ENCODE measurements around the gene ZC3H8.
"Not testable (repeated sequence)": the region's sequence is repeated elsewhere in the genome, so short reads cannot be mapped to it uniquely, and the experiment has no call there.

ZC3H8 gene

GRCh38 chr2:112254466-112255240 lies at the start of gene ZC3H8:
Gene ZC3H8 (minus strand): TSS chr2:112255042. CDS start chr2:112254981, 61 bp downstream.
- DNase-seq = peak; percentile 82

GRCh38 chr2:112304298-112304941 lies 49.6 kb upstream of the ZC3H8 start:
- DNase-seq = no peak

DNA sequence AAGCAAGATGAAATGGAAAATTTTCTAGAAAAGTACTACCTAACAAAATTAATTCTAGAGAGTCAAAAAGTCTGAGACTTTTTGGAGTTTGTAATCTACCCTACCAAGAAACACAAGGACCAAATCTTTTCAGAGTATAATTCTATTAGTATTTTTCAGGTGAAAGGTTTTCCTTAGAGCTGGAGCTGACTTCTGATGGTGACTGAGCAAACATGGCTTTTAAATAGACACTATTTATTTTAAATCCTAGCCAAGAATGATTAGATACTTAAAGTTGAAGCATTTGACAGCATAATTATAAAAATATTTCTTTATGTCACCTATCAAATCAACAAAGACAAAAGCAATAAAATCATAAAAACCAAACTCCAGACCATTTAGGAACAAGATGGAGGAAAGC lies 47.1 kb upstream of the ZC3H8 start:
- DNase-seq = no peak

DNA sequence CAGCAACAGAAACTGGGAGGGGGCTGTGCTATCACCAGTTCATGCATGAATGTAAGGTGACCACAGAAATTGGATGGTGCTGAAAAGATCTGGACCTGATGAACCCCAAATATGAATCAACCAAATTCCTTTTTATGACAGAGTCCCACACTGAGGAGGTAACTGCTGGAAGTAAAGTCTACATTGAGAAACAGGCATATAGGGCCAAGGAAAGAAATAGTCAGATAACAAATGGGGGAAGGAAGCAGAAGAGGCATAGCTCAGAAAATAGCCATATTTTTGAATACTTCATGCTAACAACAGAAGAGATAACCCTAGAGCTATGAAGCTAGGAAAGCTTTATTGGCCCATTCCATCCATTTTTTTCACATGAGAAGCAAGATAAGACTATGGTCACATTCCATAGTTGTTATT lies 46.3 kb upstream of the ZC3H8 start:
- peak; percentile 41 for DNase-seq

GRCh38 chr2:112296407-112296806 lies 41.6 kb upstream of the ZC3H8 start:
- DNase-seq = no peak

DNA sequence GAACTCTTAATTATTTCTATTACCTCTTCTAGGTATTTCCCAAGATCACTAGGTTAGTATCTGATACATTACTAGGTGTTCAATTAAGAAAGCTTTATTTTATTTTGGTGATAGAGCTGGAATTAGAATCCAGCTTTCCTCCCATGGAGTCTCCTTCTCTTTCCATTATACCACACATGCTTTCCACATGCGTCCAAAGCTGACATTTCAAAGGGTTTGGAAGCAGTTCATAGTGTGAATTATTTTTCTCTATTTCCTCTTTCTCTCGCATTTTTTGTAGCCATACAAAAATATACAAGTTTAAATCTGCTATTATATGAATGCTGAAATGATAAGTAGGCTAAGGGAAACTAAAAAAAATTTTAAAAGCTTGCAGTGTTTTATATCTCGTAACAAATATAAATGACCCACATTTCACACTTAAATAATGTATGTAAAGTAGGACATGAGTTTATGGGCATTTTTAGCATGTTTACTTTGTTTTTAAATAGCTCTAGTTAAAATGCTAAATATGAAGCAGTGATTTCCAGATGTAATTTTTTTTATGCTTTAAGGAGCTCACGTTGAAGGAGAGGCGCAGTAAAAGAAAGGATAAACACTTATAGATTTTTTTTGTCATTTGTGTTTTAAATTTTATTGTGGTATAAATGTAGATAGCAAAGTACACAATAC lies 40.7 kb upstream of the ZC3H8 start:
- DNase-seq = no peak

DNA sequence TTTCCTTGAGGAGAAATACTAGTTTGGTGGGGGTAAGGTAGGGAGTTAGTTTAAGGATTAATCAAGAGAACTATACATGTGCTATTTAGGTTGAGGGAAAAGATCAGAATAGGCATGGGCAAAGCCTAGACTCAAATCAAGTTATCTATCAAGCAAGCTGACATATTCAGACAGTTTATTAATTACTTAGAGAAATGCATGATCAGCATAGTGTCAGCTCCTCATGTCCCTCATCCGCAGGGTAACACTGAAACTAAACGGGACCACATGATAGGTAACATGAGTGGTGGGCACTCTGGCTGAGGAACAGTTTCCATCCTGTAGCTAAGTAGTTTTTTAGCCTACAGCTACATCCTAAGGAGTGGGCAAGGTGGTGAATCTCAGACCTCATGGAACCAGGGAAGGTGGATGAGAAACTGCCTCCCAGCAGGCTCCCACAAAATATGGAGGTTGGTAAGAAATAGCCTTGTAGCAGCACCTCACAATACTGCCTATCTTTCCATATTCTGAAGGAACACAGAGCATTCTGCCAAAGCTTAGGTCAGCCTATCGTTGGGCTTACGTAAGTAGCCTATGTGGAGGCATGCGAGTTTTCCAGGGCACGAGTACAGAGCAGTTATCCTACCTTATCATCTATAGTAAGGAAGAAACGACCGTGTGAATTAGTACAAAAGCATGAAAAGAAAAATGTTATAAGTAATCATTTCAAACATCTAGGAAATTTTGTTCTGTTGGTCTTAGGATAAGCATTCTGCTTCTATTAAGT lies 39.0 kb upstream of the ZC3H8 start:
- no peak for DNase-seq

DNA sequence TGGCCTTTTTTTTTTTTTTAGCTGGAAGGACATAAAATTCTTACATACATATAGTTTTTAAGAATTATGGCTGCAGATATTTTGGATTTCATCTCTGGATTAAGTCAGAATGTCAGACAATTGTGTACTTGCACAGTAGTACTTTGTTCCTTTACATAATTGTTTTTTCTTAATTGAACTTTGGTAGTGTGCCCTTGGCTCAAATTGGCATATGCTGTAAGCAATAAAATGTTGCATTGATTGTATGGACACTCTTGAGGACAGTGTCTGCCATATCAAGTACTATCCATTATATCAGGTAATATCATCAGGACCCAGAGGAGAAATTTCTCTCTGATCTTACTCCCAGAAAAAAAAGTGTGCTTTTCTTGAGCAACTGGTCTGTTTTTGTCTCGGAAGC lies 35.8 kb upstream of the ZC3H8 start:
- no peak for DNase-seq

DNA sequence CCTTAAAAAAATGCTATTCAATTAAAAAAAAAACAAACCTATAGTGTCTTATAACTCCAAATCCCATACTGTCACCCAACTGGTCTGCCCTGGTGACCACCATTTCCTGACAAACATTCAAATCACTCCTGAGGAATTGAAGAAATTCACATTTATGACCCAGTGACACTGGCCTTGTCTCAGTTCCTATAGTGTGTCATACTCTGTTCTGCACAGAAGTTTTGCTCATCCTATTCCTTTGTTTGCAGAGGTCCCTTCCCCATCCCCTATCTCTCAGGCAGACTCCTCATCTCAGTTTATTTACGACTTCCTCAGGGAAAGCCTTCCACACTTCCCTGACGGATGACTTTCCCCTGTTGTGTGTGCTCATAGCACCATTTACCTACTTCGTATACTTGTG lies 35.2 kb upstream of the ZC3H8 start:
- peak; percentile 33 for DNase-seq

- not testable (repeated sequence) for DNase-seq
Observed at GRCh38 chr2:112283535-112283934, 28.7 kb upstream of the ZC3H8 start.

- DNase-seq = not testable (repeated sequence)
Observed at GRCh38 chr2:112282066-112282465, 27.2 kb upstream of the ZC3H8 start.

GRCh38 chr2:112277596-112278220 lies 22.9 kb upstream of the ZC3H8 start:
- DNase-seq = no peak

GRCh38 chr2:112276954-112277353 lies 22.1 kb upstream of the ZC3H8 start:
- DNase-seq = no peak

DNA sequence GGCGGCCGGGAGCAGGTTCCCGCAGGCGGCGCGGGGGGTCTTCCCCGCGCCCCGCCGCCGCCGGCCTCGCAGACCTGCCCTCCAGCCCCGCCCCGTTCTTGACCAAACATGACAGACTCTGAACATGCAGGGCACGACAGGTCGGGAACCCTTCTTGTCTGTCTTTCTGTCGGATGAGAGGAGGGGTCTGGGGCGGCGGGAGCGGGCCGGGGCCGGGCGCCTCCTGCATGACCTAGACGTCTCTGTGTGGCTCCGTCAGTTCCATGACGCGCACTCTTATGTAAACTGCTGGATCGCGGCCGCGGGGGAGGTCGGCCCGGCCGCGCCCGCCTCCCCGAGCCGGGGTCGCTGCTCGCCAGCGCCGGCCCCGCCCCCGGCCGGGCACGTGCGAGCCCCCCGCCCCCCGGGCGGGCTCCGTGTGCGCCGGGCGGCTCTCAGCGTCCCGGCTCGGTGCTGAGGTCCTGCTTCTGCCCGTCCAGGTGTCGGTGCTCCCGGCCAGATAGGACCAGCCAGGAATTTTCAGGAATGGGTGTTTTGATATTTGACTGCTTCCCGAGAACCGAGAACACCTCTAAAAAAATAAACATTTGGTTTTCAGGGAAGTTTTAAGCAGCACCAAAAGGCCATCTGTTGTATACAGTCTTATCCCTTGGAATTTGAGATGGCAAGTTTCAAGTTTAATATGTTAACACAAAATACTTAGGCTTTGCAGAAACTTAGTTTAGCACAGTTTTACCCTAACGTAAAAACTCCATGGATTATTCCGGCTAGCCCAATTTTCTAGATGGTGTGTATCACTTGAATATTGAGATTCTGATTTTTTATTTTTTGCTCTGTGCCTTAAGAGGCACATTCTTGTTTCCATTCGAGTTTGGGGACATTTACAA lies 21.3 kb upstream of the ZC3H8 start:
- DNase-seq = peak; percentile 85

GRCh38 chr2:112275311-112275886 lies 20.6 kb upstream of the ZC3H8 start, which contains the start of gene ZC3H6:
Gene ZC3H6 (plus strand): TSS chr2:112275597. CDS start chr2:112275995, 398 bp downstream.
- DNase-seq = peak; percentile 99

DNA sequence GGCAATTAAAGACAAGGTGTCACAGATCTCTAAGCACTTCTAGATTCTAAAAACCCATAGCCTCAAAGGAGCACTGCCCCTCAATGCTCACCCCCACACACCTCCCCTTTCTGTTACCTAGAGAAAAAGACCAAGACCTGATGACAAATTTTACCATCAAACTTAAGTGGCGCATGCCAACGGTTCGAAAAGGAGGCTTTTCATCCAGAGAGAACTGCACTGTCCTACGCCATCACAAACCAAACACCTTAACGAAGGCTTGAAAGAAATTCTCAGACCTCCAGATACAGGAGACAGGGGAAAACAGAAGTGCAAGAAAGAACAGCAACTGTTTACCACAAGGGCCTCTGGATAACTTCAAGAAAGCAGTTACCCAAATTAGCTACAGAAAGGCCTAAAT lies 18.5 kb upstream of the ZC3H8 start:
- no peak for DNase-seq

GRCh38 chr2:112272669-112273068 lies 17.8 kb upstream of the ZC3H8 start:
- no peak for DNase-seq

GRCh38 chr2:112268547-112268946 lies 13.7 kb upstream of the ZC3H8 start:
- no peak for DNase-seq

- no peak for DNase-seq
Observed at GRCh38 chr2:112262876-112263275, 8.0 kb upstream of the ZC3H8 start.

- DNase-seq = no peak
Observed at GRCh38 chr2:112260295-112260625, 5.4 kb upstream of the ZC3H8 start.
